CD4-positive, CD25-positive, alpha-beta regulatory T cell (primary cell): Measurements from ENCODE around the gene PPP4R2. TPM values are rescaled to one million over a fixed set of nuclear protein-coding genes. Genes with fewer than 3 reads are reported as not detected.

Experiments
- polyA plus RNA-seq, 4 donors: library from polyadenylated mRNA; unstranded; fragments of 300-500 nt; fragmentation: Illumina TruSeq; gene quantifications; one replicate each; pipeline ENCODE4 v1.2.3, GENCODE V29; 2021
- total RNA-seq: library from RNA; stranded (reverse); gene quantifications from one replicate; pipeline ENCODE4 v1.2.3, GENCODE V29; 2022

Gene PPP4R2
- total and polyA plus RNA-seq, 5 donors from 2014 or later, result 39.1 to 98.4 (median 51.7) TPM

Other genes starting within 250 kb of the PPP4R2 start
- 14.6 TPM for gene SHQ1, start 148.4 kb upstream of the PPP4R2 start, total RNA-seq
- 10 to 100 TPM; 14.5 to 26.3 (median 21.2) TPM for gene SHQ1, start 148.4 kb upstream of the PPP4R2 start, polyA plus RNA-seq
- 0.25 TPM for gene GXYLT2, start 108.8 kb upstream of the PPP4R2 start, total RNA-seq
- under 1 TPM in 3 of 4 donors, not detected in 1; 0.06 to 0.14 (median 0.06) TPM for gene GXYLT2, start 108.8 kb upstream of the PPP4R2 start, polyA plus RNA-seq
- 20.8 TPM for gene EBLN2, start 64.8 kb downstream of the PPP4R2 start, total RNA-seq
- 1 to 10 TPM in 3 of 4 donors, under 1 TPM in 1; 0.80 to 1.3 (median 1.1) TPM for gene EBLN2, start 64.8 kb downstream of the PPP4R2 start, polyA plus RNA-seq